ENCODE measurements around the gene FGG. TPM values are rescaled to one million over a fixed set of nuclear protein-coding genes. Genes with fewer than 3 reads are reported as not detected.

Gene FGG
- total and polyA plus RNA-seq, 11 donors: 0.35 to 1.0 (median 0.50) TPM; not detected in 8

DNA sequence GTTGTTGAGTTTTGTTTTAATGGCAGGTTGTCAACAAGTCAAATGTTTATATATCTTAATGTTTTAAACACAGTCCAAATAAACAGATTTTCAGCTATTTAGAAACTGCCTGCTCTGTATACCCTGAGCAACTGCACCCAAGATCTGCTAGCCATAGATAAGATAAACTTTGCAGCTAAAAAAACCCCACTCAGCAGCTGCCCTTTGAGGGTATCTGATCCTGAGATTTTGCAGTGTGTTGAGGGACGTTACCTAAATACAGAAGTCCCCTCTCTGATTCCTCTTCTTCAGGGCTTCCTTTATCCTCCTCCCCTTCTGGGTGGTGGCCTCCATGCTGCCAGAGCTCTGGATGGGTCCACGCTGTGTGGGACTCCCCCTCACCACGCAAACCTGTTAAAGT is 11.0 kb upstream of the FGG start:
- H3K27ac ChIP-seq: no peak overlapping the region
- no peak overlapping the region for H3K4me3 ChIP-seq
- no peaks in the 10 kb centered on the region for H3K36me3 ChIP-seq
- ATAC-seq (no peak), DNase-seq (no peak)
- peaks cover 0 to 9% (median 0%) of the 10 kb centered on the region in 12 donors for H3K4me1 ChIP-seq
- WGBS, 4 donors: 55 to 69% (median 60%) methylated on average over 3 of the region's 3 CpGs
- TF ChIP-seq, protein P1, sequence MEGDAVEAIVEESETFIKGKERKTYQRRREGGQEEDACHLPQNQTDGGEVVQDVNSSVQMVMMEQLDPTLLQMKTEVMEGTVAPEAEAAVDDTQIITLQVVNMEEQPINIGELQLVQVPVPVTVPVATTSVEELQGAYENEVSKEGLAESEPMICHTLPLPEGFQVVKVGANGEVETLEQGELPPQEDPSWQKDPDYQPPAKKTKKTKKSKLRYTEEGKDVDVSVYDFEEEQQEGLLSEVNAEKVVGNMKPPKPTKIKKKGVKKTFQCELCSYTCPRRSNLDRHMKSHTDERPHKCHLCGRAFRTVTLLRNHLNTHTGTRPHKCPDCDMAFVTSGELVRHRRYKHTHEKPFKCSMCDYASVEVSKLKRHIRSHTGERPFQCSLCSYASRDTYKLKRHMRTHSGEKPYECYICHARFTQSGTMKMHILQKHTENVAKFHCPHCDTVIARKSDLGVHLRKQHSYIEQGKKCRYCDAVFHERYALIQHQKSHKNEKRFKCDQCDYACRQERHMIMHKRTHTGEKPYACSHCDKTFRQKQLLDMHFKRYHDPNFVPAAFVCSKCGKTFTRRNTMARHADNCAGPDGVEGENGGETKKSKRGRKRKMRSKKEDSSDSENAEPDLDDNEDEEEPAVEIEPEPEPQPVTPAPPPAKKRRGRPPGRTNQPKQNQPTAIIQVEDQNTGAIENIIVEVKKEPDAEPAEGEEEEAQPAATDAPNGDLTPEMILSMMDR (IDR thresholded peaks at IDR 0.05): no peak
- TF ChIP-seq POLR2A (IDR thresholded peaks at IDR 0.05): no peak
- no peaks in the 10 kb centered on the region for H3K9me3 ChIP-seq
- peaks cover 0 to 23% (median 4%) of the 10 kb centered on the region in 9 donors for H3K27me3 ChIP-seq
- intact Hi-C loops (cut with DNase I): loop anchor here in 5 of 10 donors (2.0 to 5.0 kb wide), 3 partner anchors 66 to 121 kb away; no protein-coding TSS in a partner anchor

DNA sequence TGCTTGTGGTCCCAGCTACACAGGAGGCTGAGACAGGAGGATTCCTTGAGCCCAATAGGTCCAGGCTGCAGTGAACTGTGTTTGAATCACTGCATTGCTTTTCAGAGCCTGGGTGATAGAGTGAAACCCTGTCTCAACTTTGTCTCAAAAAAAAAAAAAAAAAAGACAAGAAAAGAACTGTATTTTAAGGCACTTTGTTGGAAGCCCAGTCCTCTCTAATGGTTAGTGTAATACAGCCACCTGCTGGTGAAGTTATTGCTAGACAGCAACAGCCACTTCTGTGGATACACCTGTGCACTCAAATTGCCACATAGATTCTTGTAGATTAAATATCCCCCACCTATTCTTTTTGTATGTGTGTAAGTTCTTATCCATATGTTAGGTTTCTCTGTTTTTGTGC is 10.1 kb upstream of the FGG start:
- Histone ChIP-seq H3K27me3 (peaks cover 0 to 15% (median 4%) of the 10 kb centered on the region in 9 donors), H3K4me3 (no peak overlapping the region), H3K4me1 (peaks cover 0 to 9% (median 0%) of the 10 kb centered on the region in 12 donors), H3K27ac (no peak overlapping the region), H3K36me3 (no peaks in the 10 kb centered on the region), H3K9me3 (no peaks in the 10 kb centered on the region)
- ATAC-seq (peak in 1 of 4 donors; percentile 10), DNase-seq (no peak)
- intact Hi-C loops (cut with DNase I): loop anchor here in 5 of 10 donors (2.0 to 5.0 kb wide), 3 partner anchors 65 to 120 kb away; no protein-coding TSS in a partner anchor
- TF ChIP-seq POLR2A (IDR thresholded peaks at IDR 0.05): no peak
- TF ChIP-seq, protein P1 (IDR thresholded peaks at IDR 0.05): peak in 10 of 12 donors; percentile 22 to 47 (median 30)

DNA sequence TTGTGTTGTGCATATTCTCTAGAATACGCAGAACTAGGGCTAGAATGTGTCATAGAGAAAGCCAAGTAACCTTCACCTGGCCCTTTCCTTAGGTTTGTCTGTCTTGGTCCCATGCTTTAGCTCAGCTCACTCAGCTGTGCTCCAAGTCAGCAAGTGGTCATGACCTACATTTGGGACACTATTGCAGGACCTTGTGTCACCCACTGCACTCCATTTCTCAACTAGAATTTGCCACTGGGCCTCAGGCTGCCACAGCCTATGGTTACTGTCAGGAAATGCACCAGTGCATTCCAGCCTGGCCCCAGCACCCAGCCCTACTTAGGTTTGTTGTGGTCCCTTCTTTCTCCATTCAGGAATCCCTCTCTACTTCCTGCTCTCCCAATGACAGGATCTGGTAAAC is 7.7 kb upstream of the FGG start:
- Histone ChIP-seq H3K9me3 (no peaks in the 10 kb centered on the region), H3K4me3 (no peak overlapping the region), H3K4me1 (peaks cover 0 to 9% (median 0%) of the 10 kb centered on the region in 12 donors), H3K27ac (no peak overlapping the region), H3K36me3 (no peaks in the 10 kb centered on the region), H3K27me3 (no peaks in the 10 kb centered on the region)
- DNase-seq: no peak
- WGBS, 4 donors: 0 to 44% (median 17%) methylated on average over 1 of the region's 1 CpG
- TF ChIP-seq POLR2A (IDR thresholded peaks at IDR 0.05): no peak
- TF ChIP-seq, protein P1 (IDR thresholded peaks at IDR 0.05): no peak
- no peak for ATAC-seq
- intact Hi-C loops (cut with DNase I): loop anchor here in 4 of 10 donors (2.0 to 5.0 kb wide), 3 partner anchors 63 to 118 kb away; no protein-coding TSS in a partner anchor

DNA sequence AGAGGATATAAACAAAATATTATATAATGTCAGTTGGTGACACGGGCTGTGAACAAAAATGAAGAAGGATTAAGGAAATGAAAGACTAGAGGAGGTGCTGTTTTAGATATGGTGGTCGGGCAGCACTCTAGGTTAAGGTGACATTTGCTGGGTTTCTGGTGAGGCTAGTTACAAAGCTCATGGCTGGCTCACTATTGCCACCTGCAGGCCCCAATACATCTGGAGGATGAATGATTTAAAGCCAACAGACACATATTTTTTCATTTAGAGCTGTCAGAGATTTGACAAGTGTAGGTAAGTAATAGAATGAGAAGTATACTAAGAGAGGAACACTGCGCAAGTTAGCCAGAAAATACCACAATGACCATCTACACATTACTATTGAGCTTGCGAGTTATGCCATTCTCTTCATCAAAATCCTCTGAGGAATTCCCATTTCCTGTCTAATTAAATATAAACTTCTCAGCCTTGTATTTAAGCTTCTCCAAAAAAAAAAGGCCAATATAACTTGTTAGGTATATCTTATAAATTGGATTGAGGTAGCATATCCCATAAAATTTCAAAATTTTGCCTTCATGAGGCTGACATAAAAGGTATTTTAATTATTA is 6.4 kb upstream of the FGG start:
- ATAC-seq (no peak), DNase-seq (peak in 1 of 5 donors; percentile 29)
- WGBS, 4 donors: 32 to 40% (median 34%) methylated on average over 4 of the region's 4 CpGs
- TF ChIP-seq, protein P1 (IDR thresholded peaks at IDR 0.05): peak; percentile 20 to 61 (median 45)
- no peak for TF ChIP-seq POLR2A (IDR thresholded peaks at IDR 0.05)
- Histone ChIP-seq H3K36me3 (no peaks in the 10 kb centered on the region), H3K4me1 (peaks cover 0 to 9% (median 0%) of the 10 kb centered on the region in 12 donors), H3K4me3 (no peak overlapping the region), H3K27me3 (no peaks in the 10 kb centered on the region), H3K9me3 (no peaks in the 10 kb centered on the region), H3K27ac (no peak overlapping the region)
- intact Hi-C loops (cut with DNase I): loop anchor here in 5 of 10 donors (1.0 to 5.0 kb wide), 4 partner anchors 62 to 67 kb away; partner anchors contain the start of gene PLRG1 (in 1 of the 5)

Data from heart left ventricle (tissue), 16 donors.